Measurements from ENCODE around the gene RAPGEF1.

The RAPGEF1 gene

DNA sequence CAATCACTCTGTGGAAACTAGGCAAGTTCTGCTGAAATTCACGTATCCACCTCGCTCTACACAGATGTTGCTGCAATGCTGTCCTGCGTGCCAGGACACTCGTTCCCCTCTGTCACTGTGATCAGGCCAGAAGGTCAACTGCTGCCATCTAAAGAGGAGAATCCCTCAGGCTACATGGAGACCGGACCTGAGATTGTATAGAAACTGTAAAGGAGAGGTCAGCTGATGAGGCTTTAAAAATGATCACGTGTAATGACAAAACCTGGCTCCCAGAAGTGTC lies 114.4 kb downstream of the RAPGEF1 start:
- no peak for DNase-seq (ENCODE audit: low read depth)

GRCh38 chr9:131624636-131625507 lies 115.0 kb downstream of the RAPGEF1 start:
- no peak for DNase-seq (ENCODE audit: low read depth)

DNA sequence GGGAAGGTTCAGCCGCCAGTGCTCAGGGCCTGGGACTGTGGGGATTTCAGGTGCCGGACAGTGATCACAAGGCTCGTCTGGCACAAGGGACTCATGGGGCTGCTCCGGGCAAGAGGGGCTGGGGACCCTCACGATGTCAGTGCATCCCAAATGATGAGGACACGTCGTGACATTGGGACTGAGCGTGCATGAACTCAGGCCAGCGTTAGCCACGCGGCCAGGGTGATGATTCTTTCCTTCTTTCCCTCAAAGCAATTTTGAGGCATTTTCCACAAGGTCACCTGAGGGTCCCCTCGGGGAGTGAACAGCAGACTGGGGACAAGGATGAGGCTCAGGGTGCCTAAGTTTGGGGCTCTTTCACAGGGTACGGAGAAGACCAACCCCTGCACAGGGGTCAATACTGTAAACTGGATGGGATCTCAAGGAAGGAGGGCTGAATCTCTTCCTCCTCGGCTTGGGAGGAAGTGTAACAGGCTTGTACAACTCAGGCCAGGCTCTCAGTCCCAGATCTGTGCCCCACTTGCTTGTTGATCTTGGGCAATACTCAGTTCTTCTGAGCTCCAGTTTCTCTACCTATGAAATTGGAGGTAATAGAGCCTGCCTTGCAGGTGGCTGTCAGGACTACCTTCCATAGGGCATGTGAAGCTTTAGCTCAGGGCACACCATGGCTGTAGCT lies 116.1 kb downstream of the RAPGEF1 start:
- no peak for DNase-seq (ENCODE audit: low read depth)

DNA sequence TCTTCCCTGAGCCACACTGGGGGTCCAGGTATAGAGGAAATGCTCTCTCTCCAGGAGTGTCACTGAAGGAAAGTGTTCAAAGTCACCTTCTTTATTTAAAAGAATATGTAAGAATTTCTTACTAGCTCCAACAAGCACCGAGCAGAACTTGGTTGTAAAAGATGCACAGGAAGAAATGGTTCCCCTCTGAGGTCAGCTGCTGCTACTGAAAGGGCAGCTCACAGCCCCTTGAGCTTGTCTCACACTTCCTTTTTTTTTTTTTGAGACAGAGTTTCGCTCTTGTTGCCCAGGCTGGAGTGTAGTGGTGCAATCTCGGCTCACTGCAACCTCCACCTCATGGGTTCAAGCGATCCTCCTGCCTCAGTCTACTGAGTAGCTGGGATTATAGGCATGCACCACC lies 117.4 kb downstream of the RAPGEF1 start:
- DNase-seq (ENCODE audit: low read depth), result no peak

GRCh38 chr9:131621551-131622358 lies 118.1 kb downstream of the RAPGEF1 start:
- DNase-seq (ENCODE audit: low read depth), result no peak

GRCh38 chr9:131620764-131621520 lies 118.9 kb downstream of the RAPGEF1 start:
- no peak for DNase-seq (ENCODE audit: low read depth)

GRCh38 chr9:131619680-131620079 lies 120.2 kb downstream of the RAPGEF1 start:
- no peak for DNase-seq (ENCODE audit: low read depth)

GRCh38 chr9:131618785-131619184 lies 121.1 kb downstream of the RAPGEF1 start:
- DNase-seq (ENCODE audit: low read depth), result no peak

DNA sequence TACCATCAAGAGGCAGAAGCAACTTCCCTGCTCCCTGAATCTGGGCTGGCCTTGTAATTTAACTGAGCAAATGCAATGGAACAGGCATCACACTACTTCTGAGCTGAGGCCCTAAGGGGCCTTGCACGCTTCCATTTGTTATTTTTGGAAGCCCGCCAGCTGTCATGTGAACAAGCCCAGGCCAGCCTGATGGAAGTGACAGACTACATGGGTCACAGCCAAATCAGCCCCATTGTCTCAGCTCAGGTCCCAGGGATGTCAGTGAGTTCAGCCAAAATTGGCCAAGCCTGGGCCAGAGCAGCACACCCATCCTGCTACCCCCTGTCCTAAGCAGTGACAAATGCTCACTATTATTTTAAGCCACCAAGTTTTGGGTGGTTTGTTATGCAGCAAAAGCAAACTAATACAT lies 121.8 kb downstream of the RAPGEF1 start:
- DNase-seq (ENCODE audit: low read depth), result no peak

DNA sequence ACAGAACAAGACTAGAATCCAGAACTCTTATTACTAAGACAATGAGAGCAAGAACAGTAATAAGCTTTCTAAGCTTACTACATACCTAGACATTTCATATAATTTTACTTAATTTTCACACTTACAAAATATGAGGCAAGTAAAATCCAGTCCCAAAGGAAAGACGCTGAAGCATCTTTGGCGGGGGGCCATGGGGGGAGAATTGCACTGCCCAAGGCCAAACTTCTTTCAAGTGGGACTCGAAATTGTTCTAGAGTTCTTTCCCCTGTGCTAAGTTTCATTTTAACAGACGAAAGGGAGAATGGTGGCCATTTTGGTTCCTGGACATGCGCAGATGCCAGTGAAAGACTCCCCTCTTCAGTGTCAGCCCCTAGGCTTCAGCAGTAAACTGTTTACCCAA lies 122.3 kb downstream of the RAPGEF1 start:
- DNase-seq (ENCODE audit: low read depth), result no peak

- no peak for DNase-seq (ENCODE audit: low read depth)
These were observed 122.8 kb downstream of the RAPGEF1 start for GRCh38 chr9:131616983-131617604.

DNA sequence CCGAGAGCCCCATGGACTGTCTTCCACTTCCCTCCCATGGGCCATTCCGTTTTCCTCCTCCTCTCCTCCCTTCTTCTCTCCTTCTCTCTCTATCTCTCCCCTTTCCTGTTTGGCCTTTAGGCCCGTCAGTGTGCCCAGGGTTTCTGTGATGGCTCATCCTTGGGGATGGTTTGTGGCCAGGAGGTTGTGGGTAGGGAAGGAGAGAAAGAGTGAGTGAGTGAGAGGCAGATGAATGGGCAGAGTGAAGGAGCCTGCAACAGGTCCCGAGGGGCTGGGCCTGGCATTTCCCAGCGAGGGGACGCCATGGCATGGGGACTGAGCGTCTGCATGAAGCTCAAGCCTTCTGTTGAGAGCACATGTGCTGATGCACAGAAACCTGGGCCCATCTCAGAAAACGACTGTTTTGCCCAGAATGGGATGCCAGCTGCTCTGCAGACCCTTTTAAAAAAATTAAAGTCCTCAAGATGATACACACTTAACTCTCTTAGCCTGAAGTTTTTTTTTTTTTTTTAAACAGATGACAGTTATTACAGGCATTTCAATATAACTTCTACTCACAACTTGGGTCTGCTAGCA lies 125.4 kb downstream of the RAPGEF1 start:
- DNase-seq (ENCODE audit: low read depth), result no peak

GRCh38 chr9:131613921-131614320 lies 126.0 kb downstream of the RAPGEF1 start:
- DNase-seq (ENCODE audit: low read depth), result no peak

- DNase-seq (ENCODE audit: low read depth), result no peak
These were observed 127.0 kb downstream of the RAPGEF1 start for GRCh38 chr9:131612851-131613250.

DNA sequence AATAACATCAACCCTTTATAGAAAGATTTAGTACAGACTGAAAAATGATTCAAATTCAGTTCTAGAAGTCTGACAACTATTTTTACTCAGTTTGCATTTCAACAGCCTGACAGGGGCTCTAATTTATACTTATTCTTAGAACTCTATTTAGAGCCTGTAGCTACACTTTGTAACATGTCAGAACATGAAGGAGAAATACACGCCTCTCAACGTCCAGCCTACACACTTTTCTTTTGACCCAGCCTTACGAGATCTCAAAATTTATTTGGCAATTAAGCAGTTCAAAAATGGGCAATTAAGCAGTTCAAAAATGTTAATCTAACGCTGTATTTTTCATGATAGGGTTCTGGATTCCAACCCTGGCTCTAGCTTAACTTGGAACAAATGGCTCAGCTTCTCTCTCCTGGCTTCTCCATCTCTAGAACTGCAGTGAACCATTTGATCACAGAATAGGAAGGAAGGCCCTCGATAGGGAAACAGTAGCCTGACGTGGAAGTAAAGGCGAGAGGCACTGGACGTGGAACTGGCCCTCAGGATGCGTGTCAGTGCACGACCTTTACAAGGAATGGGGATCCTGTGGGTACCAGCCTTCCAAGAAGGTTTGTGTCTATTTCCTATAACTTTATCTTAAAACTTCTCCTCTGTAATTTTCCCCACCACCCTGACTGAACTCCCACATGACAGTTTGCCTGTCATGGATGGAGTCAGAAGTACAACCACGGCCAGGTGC lies 128.1 kb downstream of the RAPGEF1 start:
- no peak for DNase-seq (ENCODE audit: low read depth)

- peak; percentile 13 for DNase-seq (ENCODE audit: low read depth)
These were observed 129.6 kb downstream of the RAPGEF1 start for GRCh38 chr9:131610231-131610761.

GRCh38 chr9:131609099-131609830 lies 130.6 kb downstream of the RAPGEF1 start:
- DNase-seq (ENCODE audit: low read depth), result peak; percentile 48

GRCh38 chr9:131608493-131609037 lies 131.3 kb downstream of the RAPGEF1 start:
- DNase-seq (ENCODE audit: low read depth), result peak; percentile 78

GRCh38 chr9:131607591-131607990 lies 132.3 kb downstream of the RAPGEF1 start:
- DNase-seq (ENCODE audit: low read depth), result no peak
